Cardiac septum (tissue), 1 donor: ENCODE measurements around the gene RNPEPL1. TPM values are rescaled to one million over a fixed set of nuclear protein-coding genes. Genes with fewer than 3 reads are reported as not detected.
A peak's percentile ranks its signal among the peaks of the same experiment; 100 is the strongest.

Source experiments
- DNase-seq: peaks from one replicate; pipeline ENCODE4 v3.0.0-alpha.2; 2020; ENCODE audit warnings: low spot score
- intact Hi-C: fragments of 100-400 bp; cut with DNase I; formaldehyde crosslinking; loops from one replicate; pipeline ENCODE4 v1.14.0; 2022
- total RNA-seq: library from RNA; stranded (reverse); fragmentation: NEBNext Ultra II Directional; extraction: Animal tissue kit (Norgen Biotek cat#: 25700); gene quantifications from one replicate; pipeline ENCODE4 v1.2.1, GENCODE V29; 2021
- donor health status: DM: no; HTN: no; CAD: no.

Gene RNPEPL1
- total RNA-seq, 1 donor from 2014 or later: 73.8 TPM

DNA sequence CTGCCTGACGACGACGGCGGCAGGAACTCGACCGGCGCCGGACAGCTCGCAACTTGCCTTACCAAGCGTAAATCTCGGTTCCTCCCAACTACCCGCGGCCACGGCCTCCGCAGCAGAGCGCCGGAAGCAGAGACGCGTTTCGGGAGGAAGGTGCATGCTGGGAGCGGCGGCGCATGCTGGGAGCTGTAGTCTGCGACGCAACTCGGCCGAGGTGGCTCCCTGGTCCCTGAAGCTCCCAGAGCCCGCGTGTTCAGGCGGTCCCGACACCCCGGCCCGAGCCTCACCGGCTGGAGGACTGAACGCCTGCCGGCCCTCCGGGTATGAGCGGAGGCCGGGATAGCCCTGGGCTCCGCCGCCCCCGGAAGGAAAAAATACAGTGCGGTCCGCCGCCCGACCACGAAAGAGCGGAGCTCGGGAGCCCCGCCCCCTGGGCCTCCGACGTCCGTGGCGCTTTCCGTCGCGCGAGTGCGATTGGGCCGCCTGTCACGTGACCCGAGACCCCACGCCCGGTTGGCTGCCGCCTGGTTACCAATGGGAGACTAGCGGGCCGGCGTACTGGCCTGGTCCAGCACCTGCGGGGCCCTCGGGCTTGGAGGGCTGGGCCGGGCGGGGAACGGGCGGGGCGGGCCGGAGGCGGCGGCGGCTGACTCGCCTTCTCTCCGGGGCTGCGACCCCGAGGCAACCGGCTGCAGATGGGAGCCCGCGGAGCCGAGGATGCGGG is 18.1 kb downstream of the RNPEPL1 start, which contains the start of gene CAPN10:
Gene CAPN10, plus strand, starts transcription at position 537 of the 721 bp plus-strand sequence. Its CDS starts 178 bp downstream, at position 715.
- DNase-seq: peak; percentile 99
- intact Hi-C loops: loop anchor here (1.0 to 10.0 kb wide), 4 partner anchors 20 to 562 kb away; partner anchors contain the start of genes NDUFA10 and PASK

GRCh38 chr2:240586919-240587800 is 18.9 kb downstream of the RNPEPL1 start:
- DNase-seq: no peak
- intact Hi-C loops: loop anchor here (1.0 to 10.0 kb wide), 4 partner anchors 20 to 562 kb away; partner anchors contain the start of genes NDUFA10 and PASK

GRCh38 chr2:240588006-240588655 is 19.8 kb downstream of the RNPEPL1 start:
- intact Hi-C loops: loop anchor here (5.0 to 10.0 kb wide), 2 partner anchors 559 to 563 kb away; partner anchors contain the start of genes NDUFA10 and PASK
- DNase-seq: peak; percentile 76

DNA sequence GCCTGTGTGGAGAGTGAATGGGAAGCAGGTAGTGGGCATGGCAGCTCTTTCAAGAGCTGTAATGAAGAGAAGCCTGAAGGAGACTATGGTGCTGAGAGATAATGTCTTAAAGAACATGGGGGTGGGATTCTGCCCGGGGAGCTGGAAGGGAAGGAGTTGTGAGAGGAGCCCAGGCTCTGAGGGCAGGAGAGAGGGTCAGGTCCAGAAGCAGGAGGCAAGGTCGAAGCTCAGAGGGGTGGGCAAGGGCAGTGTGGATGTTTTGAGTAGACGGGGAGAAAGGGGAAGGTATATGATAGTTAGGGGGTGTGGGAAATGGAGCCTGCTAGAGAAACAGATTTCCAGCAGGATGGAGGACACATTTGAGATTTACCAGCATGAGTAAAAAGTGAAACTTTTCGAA is 20.4 kb downstream of the RNPEPL1 start:
- intact Hi-C loops: loop anchor here (5.0 to 10.0 kb wide), 2 partner anchors 559 to 564 kb away; partner anchors contain the start of genes NDUFA10 and PASK
- no peak for DNase-seq

GRCh38 chr2:240589375-240589774 is 21.1 kb downstream of the RNPEPL1 start:
- peak; percentile 58 for DNase-seq
- intact Hi-C loops: loop anchor here (5.0 to 10.0 kb wide), 2 partner anchors 558 to 565 kb away; partner anchors contain the start of genes NDUFA10 and PASK

DNA sequence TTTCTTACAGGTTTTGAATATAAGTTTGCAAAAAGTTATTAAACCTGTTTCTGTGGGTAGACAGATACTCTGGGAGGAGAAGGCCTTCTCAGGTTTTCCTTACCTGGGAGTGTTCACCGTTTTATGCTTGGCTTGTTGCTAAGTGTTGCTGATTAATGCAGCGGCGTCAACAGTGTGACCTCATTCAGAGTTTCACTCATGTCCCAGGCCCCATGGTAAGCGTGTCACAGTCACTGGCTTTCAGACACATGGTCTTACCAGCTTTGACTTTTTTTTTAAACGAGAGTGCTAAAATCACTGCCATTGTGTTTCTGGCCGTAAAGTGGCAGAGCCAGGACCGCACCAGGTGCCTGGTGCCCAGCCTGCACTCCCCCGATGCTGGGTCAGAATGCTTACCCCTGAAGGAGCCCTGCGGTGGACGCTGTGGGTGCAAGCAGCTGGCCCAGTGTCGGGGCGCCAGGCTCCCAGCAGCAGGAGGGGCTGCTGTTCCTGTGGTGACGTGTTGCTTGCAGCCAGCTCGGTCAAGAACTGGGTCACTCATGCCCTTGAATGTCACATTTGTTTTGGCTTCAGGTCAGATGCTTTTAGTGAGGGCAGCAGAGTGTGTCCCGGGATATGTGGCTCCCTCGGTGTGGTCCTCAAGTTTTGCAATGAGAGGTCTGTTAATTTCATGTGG is 21.7 kb downstream of the RNPEPL1 start:
- intact Hi-C loops: loop anchor here (5.0 to 10.0 kb wide), 2 partner anchors 557 to 565 kb away; partner anchors contain the start of genes NDUFA10 and PASK
- peak; percentile 35 for DNase-seq

GRCh38 chr2:240590681-240591111 is 22.4 kb downstream of the RNPEPL1 start:
- intact Hi-C loops: no loop called here
- DNase-seq: peak; percentile 67

GRCh38 chr2:240591226-240591625 is 22.9 kb downstream of the RNPEPL1 start:
- DNase-seq: no peak
- intact Hi-C loops: no loop called here

DNA sequence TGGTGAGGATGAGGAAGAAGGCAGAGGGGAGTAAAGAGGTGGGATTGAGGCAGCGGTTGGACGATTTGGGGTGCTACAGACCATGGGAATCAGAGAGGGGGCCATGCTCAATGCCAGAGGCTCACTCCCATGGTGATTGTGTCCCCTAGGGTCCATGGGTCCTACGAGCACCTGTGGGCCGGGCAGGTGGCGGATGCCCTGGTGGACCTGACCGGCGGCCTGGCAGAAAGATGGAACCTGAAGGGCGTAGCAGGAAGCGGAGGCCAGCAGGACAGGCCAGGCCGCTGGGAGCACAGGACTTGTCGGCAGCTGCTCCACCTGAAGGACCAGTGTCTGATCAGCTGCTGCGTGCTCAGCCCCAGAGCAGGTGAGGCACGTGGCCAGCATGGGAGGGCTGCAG is 23.5 kb downstream of the RNPEPL1 start:
- intact Hi-C loops: no loop called here
- peak; percentile 60 for DNase-seq

GRCh38 chr2:240593026-240593702 is 24.9 kb downstream of the RNPEPL1 start:
- peak; percentile 59 for DNase-seq
- intact Hi-C loops: no loop called here

GRCh38 chr2:240593703-240594451 is 25.6 kb downstream of the RNPEPL1 start:
- intact Hi-C loops: no loop called here
- peak; percentile 78 for DNase-seq

DNA sequence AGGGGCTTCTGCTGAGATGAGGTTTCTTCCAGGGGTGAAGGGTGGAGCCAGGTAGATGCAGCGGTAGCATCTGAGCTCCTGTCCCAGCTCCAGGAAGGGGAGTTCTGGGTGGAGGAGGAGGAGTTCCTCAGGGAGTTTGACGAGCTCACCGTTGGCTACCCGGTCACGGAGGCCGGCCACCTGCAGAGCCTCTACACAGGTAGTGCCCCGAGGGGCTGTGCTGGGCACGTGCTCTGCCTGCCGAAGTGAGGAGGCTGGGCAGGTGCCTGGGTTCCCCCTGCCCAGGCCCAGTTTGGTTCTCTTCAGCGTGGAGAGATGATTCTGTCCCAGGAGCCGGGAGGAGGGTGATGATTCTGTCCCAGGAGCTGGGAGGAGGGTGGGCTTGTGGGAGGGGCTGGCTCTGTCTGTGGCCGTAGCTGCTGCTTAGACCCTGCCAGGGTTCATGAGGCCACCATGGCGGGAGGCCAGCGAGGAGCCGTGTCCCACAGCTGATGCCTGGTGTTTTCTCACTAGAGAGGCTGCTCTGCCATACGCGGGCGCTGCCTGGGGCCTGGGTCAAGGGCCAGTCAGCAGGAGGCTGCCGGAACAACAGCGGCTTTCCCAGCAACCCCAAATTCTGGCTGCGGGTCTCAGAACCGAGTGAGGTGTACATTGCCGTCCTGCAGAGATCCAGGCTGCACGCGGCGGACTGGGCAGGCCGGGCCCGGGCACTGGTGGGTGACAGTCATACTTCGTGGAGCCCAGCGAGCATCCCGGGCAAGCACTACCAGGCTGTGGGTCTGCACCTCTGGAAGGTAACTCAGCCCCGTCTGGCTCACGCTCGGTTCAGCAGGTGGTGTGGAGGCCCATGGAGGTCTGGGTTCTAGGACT is 26.5 kb downstream of the RNPEPL1 start:
- intact Hi-C loops: no loop called here
- peak; percentile 75 for DNase-seq

GRCh38 chr2:240595381-240596079 is 27.2 kb downstream of the RNPEPL1 start:
- peak; percentile 71 for DNase-seq
- intact Hi-C loops: no loop called here

DNA sequence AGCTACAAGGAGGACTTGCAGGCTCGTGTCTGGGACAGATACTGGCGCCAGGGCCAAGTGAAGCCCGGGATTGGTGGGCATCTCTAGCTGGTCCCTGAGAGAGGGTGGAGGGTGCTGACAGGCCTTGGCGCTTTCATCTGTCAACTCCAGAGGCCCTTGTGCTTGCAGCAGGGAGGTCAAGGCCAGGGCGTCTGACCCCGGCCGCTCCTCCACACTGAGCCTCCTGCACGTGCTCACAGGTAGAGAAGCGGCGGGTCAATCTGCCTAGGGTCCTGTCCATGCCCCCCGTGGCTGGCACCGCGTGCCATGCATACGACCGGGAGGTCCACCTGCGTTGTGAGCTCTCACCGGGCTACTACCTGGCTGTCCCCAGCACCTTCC is 27.8 kb downstream of the RNPEPL1 start:
- intact Hi-C loops: no loop called here
- peak; percentile 71 for DNase-seq

DNA sequence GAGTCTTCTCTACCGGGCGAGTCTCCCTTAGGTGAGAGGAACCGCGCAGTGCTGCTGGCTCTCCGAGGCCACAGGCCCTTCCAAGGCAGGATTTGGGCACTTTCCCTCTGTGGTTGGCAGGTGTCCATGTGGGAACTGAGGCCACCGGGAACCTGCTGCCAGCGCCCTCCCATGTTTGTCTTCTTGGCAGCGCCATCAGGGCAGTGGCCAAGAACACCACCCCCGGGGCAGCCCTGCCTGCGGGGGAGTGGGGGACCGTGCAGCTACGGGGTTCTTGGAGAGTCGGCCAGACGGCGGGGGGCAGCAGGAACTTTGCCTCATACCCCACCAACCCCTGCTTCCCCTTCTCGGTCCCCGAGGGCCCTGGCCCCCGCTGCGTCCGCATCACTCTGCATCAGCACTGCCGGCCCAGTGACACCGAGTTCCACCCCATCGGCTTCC is 28.2 kb downstream of the RNPEPL1 start:
- intact Hi-C loops: no loop called here
- peak; percentile 89 for DNase-seq

DNA sequence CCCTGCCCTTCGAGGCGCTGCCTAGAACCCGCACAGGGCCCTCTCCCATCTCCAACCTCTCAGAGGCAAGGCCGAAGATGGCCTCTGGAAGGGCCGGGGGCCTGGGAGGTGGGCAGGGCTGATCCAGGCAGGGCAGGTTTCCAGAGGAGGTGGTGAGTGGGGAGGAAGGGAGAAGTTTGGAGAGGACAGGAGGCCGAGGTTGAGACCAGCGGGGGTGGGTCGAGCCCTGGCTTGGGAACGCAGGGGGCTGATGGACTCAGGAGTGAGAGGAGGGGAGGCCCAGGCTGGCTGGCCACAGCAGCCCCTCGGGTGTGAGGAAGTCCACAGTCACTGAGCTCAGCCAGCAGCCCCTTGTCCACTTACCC is 28.8 kb downstream of the RNPEPL1 start:
- intact Hi-C loops: no loop called here

More for the DNA sequence above, 28.8 kb downstream of the RNPEPL1 start:
- DNase-seq: peak; percentile 65
